GM19372 (cell line): ENCODE measurements around the gene PNPLA7.
"Not testable (repeated sequence)": the region's sequence is repeated elsewhere in the genome, so short reads cannot be mapped to it uniquely, and the experiment has no call there.

Experiments
- ATAC-seq: cut with Tn5 transposase; IDR thresholded peaks from one replicate; pipeline ENCODE4 v1.9.1; 2021; ENCODE audit warnings: mild to moderate bottlenecking, low read depth, moderate library complexity; ENCODE audit not compliant: unreplicated experiment

Gene PNPLA7

GRCh38 chr9:137550231-137550621, at the start of gene PNPLA7:
Gene PNPLA7, minus strand, starts transcription at chr9:137550402. Its CDS starts 205 bp downstream, at chr9:137550197.
- ATAC-seq: no peak

GRCh38 chr9:137598943-137599342, 48.7 kb upstream of the PNPLA7 start:
- ATAC-seq: no peak

GRCh38 chr9:137596577-137596976, 46.4 kb upstream of the PNPLA7 start:
- not testable (repeated sequence) for ATAC-seq

- ATAC-seq: no peak
Observed at GRCh38 chr9:137593176-137593575, 43.0 kb upstream of the PNPLA7 start.

GRCh38 chr9:137592767-137593166, 42.6 kb upstream of the PNPLA7 start:
- no peak for ATAC-seq

GRCh38 chr9:137590469-137591383, 40.5 kb upstream of the PNPLA7 start, which contains the start of gene ZMYND19:
Gene ZMYND19, minus strand, starts transcription at chr9:137590512. Its CDS starts 249 bp downstream, at chr9:137590263.
- ATAC-seq: peak; percentile 84

- ATAC-seq: no peak
Observed at GRCh38 chr9:137590123-137590468, 39.9 kb upstream of the PNPLA7 start.

GRCh38 chr9:137589441-137590122, 39.4 kb upstream of the PNPLA7 start:
- ATAC-seq: peak; percentile 15

GRCh38 chr9:137588891-137589290, 38.7 kb upstream of the PNPLA7 start:
- no peak for ATAC-seq

- ATAC-seq: no peak
Observed at GRCh38 chr9:137588311-137588710, 38.1 kb upstream of the PNPLA7 start.

GRCh38 chr9:137586854-137587253, 36.7 kb upstream of the PNPLA7 start:
- no peak for ATAC-seq

- no peak for ATAC-seq
Observed at GRCh38 chr9:137583957-137584356, 33.8 kb upstream of the PNPLA7 start.

- ATAC-seq: no peak
Observed at GRCh38 chr9:137583347-137583746, 33.1 kb upstream of the PNPLA7 start.

- no peak for ATAC-seq
Observed at GRCh38 chr9:137582286-137582860, 32.2 kb upstream of the PNPLA7 start.

- no peak for ATAC-seq
Observed at GRCh38 chr9:137581361-137582285, 31.4 kb upstream of the PNPLA7 start.

- no peak for ATAC-seq
Observed at GRCh38 chr9:137580954-137581322, 30.7 kb upstream of the PNPLA7 start.

- no peak for ATAC-seq
Observed at GRCh38 chr9:137580209-137580953, 30.2 kb upstream of the PNPLA7 start.

GRCh38 chr9:137579259-137579604, 29.0 kb upstream of the PNPLA7 start:
- ATAC-seq: no peak

GRCh38 chr9:137578518-137579258, 28.5 kb upstream of the PNPLA7 start, which contains the start of gene DPH7:
Gene DPH7, minus strand, starts transcription at chr9:137578925. Its CDS starts 148 bp downstream, at chr9:137578777.
- peak; percentile 94 for ATAC-seq
